Astrocyte of the hippocampus (primary cell): ENCODE results near the gene FAM200B.
A peak's percentile ranks its signal among the peaks of the same experiment; 100 is the strongest.
"Not testable (repeated sequence)": the region's sequence is repeated elsewhere in the genome, so short reads cannot be mapped to it uniquely, and the experiment has no call there.

Experiments
- DNase-seq: peaks from one replicate; pipeline ENCODE4 v3.0.0; 2011; ENCODE audit warnings: low read depth, low spot score

The FAM200B gene

DNA sequence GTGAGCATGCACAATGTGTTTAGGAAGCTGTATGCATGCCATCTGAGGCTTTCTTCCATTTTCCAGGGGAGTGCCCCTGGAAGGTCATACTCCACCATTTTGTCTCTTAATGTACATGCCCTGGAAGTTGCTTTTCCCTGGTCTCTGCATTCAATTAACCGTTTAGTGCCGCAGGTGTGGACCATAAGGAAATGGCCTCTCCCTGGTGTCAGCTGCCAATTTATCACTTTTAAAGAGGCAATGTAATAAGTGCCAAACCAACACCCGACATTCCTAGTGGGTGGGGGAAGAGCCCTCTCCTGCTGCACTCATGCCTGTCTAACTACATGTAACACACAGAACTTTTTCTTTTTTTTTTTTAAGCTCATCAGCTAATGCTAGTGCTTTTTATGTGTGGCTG is 14.1 kb downstream of the FAM200B start:
- peak; percentile 57 for DNase-seq

DNA sequence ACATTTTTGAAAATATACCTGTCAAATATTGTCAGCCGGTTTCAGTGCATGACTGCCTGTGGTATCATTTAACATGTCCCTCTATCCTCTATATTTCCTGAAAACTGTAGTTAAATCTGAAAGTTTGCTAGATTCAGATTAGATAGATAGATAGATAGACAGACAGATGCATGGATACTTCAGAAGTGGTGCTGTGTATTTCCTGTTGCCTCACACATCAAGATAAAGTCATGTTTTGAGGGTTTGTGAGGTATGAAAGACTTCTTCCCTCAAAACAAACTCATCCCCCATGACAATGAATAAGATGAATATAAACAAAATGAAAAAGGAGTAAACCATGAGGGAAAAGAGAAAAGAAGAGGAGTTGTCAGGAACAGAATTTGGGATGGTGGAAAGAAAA is 15.2 kb downstream of the FAM200B start:
- no peak for DNase-seq

DNA sequence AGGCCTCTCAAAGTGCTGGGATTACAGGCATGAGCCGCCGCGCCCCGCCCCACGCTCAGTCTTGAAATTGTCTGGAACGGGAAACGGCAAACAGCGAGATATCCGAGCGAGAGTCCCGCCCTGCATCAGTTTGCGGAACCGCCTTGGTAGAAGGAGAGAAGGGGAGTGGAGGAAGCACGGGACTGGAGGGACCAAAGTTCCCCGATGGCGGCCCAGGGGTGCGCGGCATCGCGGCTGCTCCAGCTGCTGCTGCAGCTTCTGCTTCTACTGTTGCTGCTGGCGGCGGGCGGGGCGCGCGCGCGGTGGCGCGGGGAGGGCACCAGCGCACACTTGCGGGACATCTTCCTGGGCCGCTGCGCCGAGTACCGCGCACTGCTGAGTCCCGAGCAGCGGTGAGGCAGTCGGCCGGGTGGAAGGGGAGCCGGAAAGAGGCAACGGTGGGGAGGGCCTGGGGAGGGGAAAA is 21.3 kb downstream of the FAM200B start, which contains the start of gene BST1:
Gene BST1 (plus strand): TSS at position 125 of the 463 bp plus-strand sequence. CDS start 80 bp downstream, at position 205.
- DNase-seq, result peak; percentile 74

DNA sequence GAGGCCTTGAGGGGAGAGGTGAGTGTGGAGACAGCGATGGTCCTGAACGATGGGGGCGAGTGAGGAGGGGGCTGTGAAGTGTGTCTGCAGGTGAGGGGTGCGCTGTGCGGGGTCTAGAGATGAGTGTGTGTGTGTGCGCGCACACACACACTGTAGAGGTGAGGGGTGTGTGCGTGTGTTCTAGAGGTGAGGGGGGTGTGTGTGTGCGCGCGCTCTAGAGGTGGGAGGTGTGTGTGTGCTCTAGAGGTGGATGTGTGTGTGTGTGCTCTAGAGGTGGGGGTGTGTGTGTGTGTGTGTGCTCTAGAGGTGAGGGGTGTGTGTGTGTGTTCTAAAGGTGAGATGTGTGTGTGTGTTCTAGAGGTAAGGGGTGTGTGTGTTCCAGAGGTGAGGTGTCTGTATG is 21.8 kb downstream of the FAM200B start:
- no peak for DNase-seq

- no peak for DNase-seq
Measured at GRCh38 chr4:15704129-15704528, 22.5 kb downstream of the FAM200B start.

- no peak for DNase-seq
Measured at GRCh38 chr4:15706646-15707362, 25.2 kb downstream of the FAM200B start.

DNA sequence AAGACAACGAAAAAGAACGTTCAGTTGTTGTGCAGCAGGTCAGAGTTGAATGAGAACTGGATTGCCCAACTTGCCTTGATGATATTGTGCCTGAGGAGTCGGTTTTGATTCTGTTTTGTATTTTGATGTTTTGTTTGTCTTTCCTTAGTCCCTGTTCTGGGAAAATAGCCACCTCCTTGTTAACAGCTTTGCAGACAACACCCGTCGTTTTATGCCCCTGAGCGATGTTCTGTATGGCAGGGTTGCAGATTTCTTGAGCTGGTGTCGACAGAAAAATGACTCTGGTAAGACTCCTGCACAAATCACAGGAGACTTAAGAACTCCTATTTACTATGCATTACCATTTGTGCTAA is 25.7 kb downstream of the FAM200B start:
- no peak for DNase-seq

DNA sequence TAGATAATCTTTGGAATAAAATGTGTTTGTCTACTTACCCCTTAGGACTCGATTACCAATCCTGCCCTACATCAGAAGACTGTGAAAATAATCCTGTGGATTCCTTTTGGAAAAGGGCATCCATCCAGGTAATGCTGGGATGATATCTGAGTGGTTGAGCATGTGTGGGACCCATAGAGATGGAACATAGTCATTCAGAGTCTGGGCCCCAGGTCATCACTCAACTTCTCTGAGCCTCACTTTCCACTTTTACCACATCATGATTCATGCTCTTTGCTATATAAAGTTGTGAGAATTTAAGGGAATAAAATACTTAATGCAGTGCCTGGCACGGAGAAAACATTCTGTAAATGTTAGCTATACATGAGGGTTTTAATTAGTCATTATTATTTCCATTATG is 30.1 kb downstream of the FAM200B start:
- DNase-seq, result no peak

DNA sequence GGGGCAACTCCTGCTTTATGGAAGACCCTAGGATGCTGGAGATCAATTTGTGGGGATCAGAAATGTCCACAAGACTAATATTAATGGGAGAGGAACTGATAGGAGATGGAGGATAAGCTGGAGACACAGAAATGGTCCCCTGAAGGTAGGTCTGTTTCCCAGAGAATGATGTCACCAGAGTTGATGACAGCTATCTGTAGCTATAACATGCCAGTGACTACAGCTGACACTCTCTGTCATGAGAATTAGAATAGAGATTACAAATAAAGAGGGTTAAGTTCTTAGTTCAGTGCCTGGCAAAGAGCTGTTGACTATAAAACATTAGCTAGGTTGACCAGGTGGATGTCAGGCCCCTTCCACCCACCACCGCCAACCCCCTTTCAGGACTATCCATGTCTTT is 30.6 kb downstream of the FAM200B start:
- DNase-seq, result no peak

DNA sequence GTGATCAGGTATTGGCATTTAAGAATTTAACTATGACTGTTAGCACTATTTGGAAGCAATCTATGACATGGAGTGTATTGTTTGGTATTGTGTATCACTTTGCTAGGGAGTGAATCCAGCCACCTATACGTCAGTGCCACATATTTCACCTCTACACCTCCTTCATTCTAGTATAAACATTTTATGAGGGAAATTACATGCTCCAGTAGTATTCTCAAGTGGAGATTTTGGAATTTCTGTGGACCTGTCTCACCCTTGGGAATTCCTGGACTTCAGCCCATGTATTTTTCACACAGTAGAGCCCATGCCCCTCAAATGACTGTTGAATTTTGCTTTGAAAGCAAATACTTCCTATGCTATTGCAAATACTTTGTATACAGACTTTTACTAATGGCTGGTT is 32.5 kb downstream of the FAM200B start:
- DNase-seq, result peak; percentile 72

- peak; percentile 66 for DNase-seq
Measured at GRCh38 chr4:15714646-15715435, 33.2 kb downstream of the FAM200B start.

GRCh38 chr4:15716115-15716514 is 34.5 kb downstream of the FAM200B start:
- DNase-seq, result no peak

DNA sequence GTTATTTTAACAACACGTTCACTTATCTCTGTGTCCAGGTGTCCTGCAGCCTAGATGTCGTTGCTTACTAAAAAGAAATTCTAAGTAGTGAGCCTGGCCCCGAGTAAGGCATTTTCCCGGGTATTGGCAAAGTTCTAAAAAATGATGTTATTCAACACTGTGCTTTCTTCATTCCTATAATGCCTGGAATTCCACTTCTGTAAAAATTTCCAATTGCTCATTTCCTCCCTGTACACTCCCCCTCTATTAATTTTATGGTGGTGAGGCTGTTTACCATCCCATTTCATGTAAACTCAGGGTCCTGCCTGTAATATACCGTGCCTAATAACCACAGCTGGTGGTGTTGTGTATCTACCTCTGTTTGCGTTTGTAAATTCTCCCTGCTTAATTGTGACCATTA is 35.5 kb downstream of the FAM200B start:
- DNase-seq, result peak; percentile 63

GRCh38 chr4:15717657-15718416 is 36.2 kb downstream of the FAM200B start:
- DNase-seq, result no peak

- no peak for DNase-seq
Measured at GRCh38 chr4:15718465-15718864, 36.8 kb downstream of the FAM200B start.

- no peak for DNase-seq
Measured at GRCh38 chr4:15718959-15719358, 37.3 kb downstream of the FAM200B start.

DNA sequence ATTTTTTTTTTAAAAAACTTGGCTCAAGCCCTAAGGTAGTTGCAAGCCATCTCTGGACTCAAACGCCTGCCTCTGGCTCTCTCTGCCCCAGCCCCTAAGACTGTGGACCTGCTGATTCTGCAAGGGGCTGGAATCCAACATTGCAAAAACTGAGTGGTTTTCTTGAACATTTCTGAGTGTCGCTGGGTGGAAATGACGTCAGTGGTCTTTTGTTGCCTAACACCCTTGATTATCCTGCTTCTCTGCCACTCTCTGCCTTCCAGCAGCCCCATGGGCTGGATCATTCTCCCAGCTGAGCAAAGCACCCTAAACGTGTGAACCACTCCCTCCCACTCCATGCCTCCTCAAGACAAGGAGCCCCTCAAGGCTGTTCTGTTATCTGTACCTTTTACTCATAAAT is 37.9 kb downstream of the FAM200B start:
- DNase-seq, result no peak

- no peak for DNase-seq
Measured at GRCh38 chr4:15720851-15721250, 39.2 kb downstream of the FAM200B start.

- DNase-seq, result no peak
Measured at GRCh38 chr4:15725608-15726007, 44.0 kb downstream of the FAM200B start.

DNA sequence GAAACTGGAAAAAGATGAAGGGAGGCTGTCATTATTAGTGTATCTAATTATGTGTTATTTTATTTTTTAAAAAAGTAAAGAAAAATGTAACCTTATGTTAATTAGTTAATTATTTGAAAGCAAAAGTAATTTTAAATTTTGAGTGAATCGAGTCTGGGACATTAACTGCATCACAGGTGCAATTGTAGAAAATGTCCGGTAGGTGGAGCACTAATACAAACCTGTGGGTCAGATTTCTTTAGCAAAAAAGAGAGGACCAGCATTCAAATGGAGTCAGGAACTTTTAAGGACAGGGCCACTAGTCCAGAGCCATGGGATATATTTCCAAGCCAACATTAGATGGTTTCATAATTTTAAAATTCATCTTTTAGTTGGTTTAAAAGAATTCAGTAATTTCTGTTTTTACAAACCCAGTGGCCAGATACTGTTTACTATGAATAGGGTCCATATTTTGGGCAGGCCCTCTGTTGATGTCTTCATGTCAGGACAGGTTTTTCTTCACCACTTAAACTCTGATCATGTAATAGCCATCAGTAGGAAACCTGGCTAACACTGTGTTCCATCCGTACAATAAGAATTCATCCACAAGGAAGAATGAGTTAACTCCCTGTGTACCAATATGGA is 48.4 kb downstream of the FAM200B start:
- DNase-seq, result peak; percentile 65

GRCh38 chr4:15733061-15733460 is 51.4 kb downstream of the FAM200B start:
- DNase-seq, result not testable (repeated sequence)

- no peak for DNase-seq
Measured at GRCh38 chr4:15735536-15735935, 53.9 kb downstream of the FAM200B start.
